ENCODE measurements around the gene CCNF.

Gene CCNF

GRCh38 chr16:2507665-2508064, 78.4 kb downstream of the CCNF start:
- DNase-seq: no peak
